SK-N-MC (cell line): ENCODE measurements around the gene STX1A.

ENCODE experiments used
- DNase-seq: peaks from one replicate; pipeline ENCODE4 v3.0.0-alpha.2; 2011; ENCODE audit warnings: low read depth, low spot score
- H3K27ac ChIP-seq: fragments of 200-600 bp; sonication (generic); 2 replicates; pipeline ENCODE4 v1.5.1; 2016; ENCODE audit warnings: mixed run types
- H3K36me3 ChIP-seq: fragments of 200-600 bp; sonication (generic); 2 replicates; pipeline ENCODE4 v1.6.1; 2017; ENCODE audit warnings: antibody characterized with exemption, low read length, mixed read lengths; ENCODE audit not compliant: insufficient read depth
- H3K4me3 ChIP-seq: fragments of 200-600 bp; sonication (generic); 2 replicates; pipeline ENCODE4 v1.5.1; 2016
- H3K9ac ChIP-seq: fragments of 200-600 bp; sonication (generic); 2 replicates; pipeline ENCODE4 v1.8.0; 2017; ENCODE audit warnings: mixed run types, mixed read lengths; ENCODE audit not compliant: insufficient read length
- H3K9me3 ChIP-seq: fragments of 200-600 bp; sonication (generic); 2 replicates; pipeline ENCODE4 v1.6.1; 2017; ENCODE audit warnings: low read depth, mild to moderate bottlenecking, antibody characterized with exemption, low read length, moderate library complexity, mixed read lengths
- EZH2 ChIP-seq: fragments of 200-600 bp; sonication (generic); IDR thresholded peaks from one replicate; pipeline ENCODE4 v1.6.1; 2017; ENCODE audit warnings: antibody characterized with exemption
- FOXP2 ChIP-seq: optimal IDR thresholded peaks from 2 replicates; pipeline ENCODE3; 2011; ENCODE audit warnings: mild to moderate bottlenecking, moderate library complexity; ENCODE audit not compliant: insufficient read depth; ENCODE audit errors: extremely low read length, control extremely low read depth
- POLR2AphosphoS5 ChIP-seq: IDR thresholded peaks from 2 replicates; pipeline ENCODE4 v1.6.1; 2012; ENCODE audit warnings: mild to moderate bottlenecking, low read depth, low read length, borderline replicate concordance

The STX1A gene

DNA sequence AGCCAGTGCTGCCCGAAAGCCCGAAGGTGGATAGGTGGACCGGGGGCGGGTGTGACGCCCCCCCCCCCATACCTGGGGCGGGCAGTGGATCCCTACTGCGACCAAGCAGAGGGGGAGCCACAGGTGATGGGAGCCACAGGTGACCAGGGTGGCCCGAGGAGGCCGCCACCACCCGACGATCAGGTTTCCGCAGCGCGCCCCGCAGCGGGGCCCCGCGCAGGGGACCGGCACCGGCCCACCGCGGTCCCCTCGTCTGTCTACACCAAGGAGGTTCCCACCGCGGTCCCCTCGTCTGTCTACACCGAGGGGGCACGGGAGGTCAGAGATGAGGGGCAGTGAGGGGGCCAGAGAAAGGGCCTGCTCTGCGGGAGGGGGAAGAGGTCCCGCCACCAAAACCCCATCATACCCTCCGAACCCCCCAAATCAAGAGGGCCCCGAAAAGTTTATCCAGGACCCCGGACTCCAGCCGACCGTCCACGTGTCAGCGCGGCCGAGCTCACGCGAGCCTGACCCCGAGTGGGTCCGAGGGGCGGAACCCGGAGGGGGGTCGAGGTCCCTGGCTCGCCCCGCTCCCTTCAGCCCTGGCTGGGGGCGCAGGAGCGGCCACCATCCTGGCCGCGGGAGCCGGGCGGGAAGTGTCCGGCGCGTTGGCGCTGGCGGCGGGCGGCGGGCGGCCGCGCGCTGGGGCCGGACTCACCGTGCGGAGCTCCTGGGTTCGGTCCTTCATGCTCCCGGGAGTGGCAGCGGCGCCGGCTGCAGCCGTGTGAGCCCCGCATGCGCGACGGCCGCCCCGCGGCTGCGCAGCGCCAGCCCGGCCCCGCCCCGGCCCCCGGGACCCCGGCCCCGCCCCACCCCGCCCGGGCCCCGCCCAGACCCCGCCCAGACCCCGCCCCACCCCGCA is at the start of gene STX1A:
Gene STX1A (minus strand): TSS at position 765 of the 901 bp plus-strand sequence. CDS start 38 bp downstream, at position 727.
- no peak within 1 kb of the TSS for H3K27ac ChIP-seq
- TF ChIP-seq EZH2 = no peak
- no peak for TF ChIP-seq FOXP2
- no peak for TF ChIP-seq POLR2AphosphoS5

DNA sequence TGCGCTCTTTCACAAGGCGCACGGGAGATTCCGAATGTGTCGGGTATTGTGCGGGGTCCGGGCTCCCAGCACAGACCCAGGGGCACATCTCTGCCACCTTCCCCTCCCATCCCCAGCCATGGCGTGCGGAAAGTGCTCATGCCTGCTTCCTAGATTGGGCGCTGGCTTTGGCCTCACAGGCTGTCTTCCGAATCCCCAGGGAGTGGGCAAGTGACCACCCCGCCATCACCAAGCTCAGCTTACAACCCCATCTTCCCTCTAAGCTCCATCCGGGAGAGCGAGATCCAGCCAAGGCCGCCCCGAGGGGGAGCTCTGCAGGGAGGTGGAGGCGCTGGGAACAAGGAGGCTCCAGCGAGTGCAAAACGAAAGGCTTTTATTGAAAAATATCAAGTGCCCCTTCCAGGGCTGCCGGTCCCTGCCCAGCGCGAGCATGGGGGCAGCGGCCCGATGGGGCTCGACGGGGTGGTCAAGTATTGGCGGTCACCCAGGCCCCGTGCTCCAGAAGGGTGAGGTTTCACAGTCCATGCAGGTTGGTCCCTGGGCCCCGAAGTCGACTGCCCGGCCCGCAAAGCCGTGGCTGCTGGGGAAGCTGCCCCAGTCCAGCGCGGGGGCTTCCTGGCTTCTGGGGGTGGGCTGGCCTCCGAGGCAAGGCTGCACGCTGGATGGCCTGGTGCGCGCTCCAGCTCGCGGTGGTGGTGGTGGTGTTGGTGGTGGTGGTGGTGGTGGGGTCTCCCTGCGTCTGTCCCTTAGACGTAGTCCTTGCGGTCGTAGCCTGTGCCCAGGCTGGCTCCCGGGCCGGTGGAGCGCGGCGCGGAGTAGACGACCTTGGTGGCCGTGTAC is 49.4 kb upstream of the STX1A start:
- Histone ChIP-seq H3K36me3 (no peaks in the 10 kb centered on the region), H3K4me3 (no peak overlapping the region), H3K9me3 (no peaks in the 10 kb centered on the region), H3K27ac (no peak overlapping the region), H3K9ac (no peak overlapping the region)
- no peak for TF ChIP-seq POLR2AphosphoS5
- no peak for TF ChIP-seq EZH2
- no peak for TF ChIP-seq FOXP2
- DNase-seq = no peak

More for the DNA sequence above, at the start of gene STX1A:
- Histone ChIP-seq H3K36me3 (no peaks in the 10 kb centered on the region), H3K4me3 (peak within 1 kb of the TSS; percentile 83), H3K9me3 (no peaks in the 10 kb centered on the region), H3K9ac (peak within 1 kb of the TSS; percentile 78)
- DNase-seq = no peak

DNA sequence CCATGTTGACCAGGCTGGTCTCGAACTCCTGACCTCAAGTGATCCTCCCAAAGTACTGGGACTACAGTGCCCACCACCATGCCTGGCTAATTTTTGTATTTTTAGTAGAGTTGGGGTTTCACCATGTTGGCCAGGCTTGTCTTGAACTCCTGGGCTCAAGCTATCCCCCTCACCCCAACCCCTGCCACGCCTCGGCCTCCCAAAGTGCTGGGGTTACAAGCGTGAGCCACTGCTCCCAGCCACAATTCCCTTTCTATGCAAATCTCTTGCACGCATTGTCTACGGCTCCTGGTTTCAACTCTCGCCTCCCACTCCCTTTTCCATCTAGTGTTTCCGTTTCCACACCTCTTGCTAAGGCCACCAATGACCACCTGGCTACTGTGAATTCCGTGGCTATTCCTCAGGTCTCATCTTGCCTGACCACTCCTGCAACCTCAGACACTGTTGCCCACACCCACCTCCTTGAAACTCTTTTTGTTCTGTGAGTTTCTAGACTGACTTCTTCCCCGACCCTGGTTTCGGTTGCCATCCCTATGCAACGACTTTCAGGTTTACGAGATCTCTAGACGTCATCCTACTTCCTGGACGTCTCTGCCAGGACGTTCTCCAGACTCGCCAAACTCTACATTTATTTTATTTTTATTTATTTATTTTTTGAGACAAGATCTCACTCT is 47.2 kb upstream of the STX1A start:
- H3K36me3 ChIP-seq = no peaks in the 10 kb centered on the region
- no peak for DNase-seq
- no peak overlapping the region for H3K4me3 ChIP-seq
- H3K9me3 ChIP-seq = no peaks in the 10 kb centered on the region
- no peak overlapping the region for H3K9ac ChIP-seq
- TF ChIP-seq FOXP2 = no peak
- no peak for TF ChIP-seq POLR2AphosphoS5
- no peak for TF ChIP-seq EZH2
- H3K27ac ChIP-seq = no peak overlapping the region

DNA sequence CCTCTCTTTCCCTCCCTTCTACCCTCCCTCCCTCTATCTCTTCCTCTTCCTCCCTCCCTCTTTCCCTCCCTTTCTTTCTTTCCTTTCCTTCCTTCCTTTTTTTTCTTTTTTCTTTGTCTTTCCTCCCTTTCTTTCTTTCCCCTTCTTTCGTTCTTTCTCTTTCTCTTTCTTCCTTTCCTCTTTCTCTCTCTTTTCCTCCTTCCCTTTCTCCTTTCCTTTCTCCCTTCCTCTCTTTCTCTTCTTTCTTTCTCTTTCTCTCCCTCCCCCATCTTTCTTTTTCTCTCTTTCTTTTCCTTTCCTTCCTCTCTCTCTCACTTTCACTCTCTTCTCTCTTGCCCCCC is 43.2 kb upstream of the STX1A start:
- DNase-seq = no peak
- Histone ChIP-seq H3K4me3 (no peak overlapping the region), H3K9me3 (no peaks in the 10 kb centered on the region), H3K9ac (no peak overlapping the region), H3K27ac (no peak overlapping the region), H3K36me3 (no peaks in the 10 kb centered on the region)
- no peak for TF ChIP-seq POLR2AphosphoS5

DNA sequence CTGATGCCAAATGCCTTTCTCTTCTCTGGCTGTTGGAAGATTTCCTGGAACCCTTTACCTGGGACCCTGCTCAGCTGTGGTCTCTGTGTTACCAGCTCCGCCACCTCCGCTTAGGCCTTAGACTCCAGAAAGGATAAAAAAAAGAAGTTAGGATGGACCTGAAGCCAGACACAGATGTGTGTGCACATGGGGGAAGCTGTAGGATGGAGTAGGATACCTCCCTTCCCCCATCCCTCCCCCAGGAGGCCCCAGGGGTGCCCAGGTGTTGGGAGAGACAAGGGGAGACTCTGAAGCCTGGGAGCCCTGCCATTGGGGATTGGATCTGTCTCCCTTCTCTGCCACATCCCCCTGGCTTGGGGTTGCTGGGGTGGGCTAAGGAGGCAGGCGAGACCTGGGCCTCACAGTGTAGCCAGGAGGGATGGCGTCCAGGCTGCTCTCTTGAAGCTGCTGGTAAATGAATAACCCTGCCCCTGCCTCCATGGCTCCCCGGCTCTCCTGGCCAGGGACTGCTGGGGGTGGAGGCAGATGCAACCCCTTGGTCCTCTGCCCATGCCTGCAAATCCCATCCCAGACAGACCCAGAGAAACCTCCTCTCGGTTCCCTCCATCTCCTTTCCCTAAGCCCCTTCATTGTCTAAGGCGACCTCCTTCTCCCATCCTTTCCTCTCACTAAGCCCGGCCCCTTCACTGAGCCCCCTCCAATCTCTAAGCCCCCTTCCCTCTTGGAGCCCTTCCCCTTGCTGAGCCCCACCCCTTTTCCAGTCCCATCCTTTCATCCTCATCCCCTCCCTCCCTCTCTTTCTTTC is 42.6 kb upstream of the STX1A start:
- TF ChIP-seq FOXP2 = no peak
- H3K4me3 ChIP-seq = no peak overlapping the region
- H3K9ac ChIP-seq = no peak overlapping the region
- no peak for DNase-seq
- no peaks in the 10 kb centered on the region for H3K9me3 ChIP-seq
- H3K27ac ChIP-seq = no peak overlapping the region
- no peaks in the 10 kb centered on the region for H3K36me3 ChIP-seq

DNA sequence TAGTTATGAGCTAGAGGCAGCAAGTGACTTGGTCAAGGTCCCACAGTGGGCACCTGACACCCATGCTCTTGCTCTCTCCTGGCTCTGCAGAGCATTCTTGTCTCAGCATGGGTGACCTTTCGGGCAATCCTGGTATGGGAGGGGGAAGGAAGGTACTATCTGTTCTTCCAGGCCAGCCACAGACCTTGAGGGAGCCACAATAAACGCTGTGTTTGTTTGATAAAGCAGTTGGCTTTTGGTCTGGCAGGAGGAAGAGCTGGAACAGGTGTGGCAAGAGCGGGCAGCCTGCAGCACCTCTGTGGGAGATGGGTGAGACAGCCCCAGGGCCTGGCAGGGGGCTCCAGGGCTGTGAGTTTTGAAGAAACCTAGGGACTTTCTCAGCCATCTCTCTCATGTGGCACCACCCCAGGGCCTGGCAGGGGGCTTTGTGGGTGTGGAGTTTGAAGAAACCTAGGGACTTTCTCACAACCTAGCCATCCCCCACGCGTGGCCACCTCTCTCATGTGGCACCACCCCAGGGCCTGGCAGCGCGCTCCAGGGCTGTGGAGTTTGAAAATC is 39.2 kb upstream of the STX1A start:
- H3K9me3 ChIP-seq = no peaks in the 10 kb centered on the region
- H3K9ac ChIP-seq = no peak overlapping the region
- TF ChIP-seq POLR2AphosphoS5 = no peak
- TF ChIP-seq EZH2 = no peak
- no peak for TF ChIP-seq FOXP2
- H3K36me3 ChIP-seq = no peaks in the 10 kb centered on the region
- no peak overlapping the region for H3K27ac ChIP-seq
- DNase-seq = no peak
- no peak overlapping the region for H3K4me3 ChIP-seq

DNA sequence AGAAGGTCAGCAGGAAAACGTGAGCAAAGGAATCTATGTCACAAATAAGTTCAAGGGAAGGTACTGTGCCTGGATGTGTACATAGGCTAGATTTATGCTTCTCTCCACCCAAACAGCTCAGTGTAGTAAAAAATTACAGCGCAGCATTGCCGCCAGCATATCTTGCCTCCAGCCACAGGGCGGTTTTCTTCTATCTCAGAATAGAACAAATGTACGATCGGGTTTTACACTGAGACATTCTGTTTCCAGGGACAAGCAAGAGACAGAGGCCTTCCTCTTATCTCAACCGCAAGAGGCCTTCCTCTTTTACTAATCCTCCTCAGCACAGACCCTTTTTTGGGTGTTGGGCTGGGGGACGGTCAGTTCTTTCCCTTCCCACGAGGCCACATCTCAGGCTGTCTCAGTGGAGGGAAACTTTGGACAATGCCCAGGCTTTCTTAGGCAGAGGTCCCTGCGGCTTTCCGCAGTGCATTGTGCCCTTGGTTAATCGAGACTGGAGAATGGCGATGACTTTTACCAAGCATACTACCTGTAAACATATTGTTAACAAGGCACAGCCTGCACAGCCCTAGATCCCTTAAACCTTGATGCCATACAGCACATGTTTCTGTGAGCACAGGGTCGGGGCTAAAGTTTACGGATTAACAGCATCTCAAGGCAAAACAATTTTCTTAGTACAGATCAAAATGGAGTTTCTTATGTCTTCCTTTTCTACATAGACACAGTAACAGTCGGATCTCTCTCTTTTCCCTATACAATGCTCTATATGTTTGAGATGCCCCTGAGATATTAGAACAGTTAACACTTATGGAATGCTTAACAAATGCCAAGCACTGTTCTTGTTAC is 30.7 kb upstream of the STX1A start:
- no peak for TF ChIP-seq FOXP2
- TF ChIP-seq POLR2AphosphoS5 = no peak
- H3K9ac ChIP-seq = no peak overlapping the region
- no peaks in the 10 kb centered on the region for H3K9me3 ChIP-seq
- H3K36me3 ChIP-seq = no peaks in the 10 kb centered on the region
- DNase-seq = no peak
- H3K4me3 ChIP-seq = no peak overlapping the region
- no peak overlapping the region for H3K27ac ChIP-seq
